ENCODE data around the gene ZNF544.
"Not testable (repeated sequence)": the region's sequence is repeated elsewhere in the genome, so short reads cannot be mapped to it uniquely, and the experiment has no call there.

ZNF544 gene

DNA sequence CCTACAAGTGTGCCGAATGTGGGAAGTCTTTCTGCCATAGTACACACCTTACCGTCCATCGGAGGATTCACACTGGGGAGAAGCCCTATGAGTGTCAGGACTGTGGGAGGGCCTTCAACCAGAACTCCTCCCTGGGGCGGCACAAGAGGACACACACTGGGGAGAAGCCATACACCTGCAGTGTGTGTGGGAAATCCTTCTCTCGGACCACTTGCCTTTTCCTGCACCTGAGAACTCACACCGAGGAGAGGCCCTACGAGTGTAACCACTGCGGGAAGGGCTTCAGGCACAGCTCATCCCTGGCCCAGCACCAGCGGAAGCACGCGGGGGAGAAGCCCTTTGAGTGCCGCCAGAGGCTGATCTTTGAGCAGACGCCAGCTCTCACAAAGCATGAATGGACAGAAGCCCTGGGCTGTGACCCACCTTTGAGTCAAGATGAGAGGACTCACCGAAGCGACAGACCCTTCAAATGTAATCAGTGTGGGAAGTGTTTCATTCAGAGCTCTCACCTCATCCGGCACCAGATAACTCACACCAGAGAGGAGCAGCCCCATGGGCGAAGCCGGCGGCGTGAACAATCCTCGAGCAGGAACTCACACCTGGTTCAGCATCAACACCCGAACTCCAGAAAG lies 66.1 kb downstream of the ZNF544 start:
- Mint-ChIP-seq H3K27me3 (no peaks in the 10 kb centered on the region), H3K9me3 (no peaks in the 10 kb centered on the region), H3K4me3 (no peak overlapping the region), H3K4me1 (peaks cover 5% of the 10 kb centered on the region), H3K36me3 (ENCODE audit: insufficient read depth) (peaks cover 20% of the 10 kb centered on the region), H3K27ac (ENCODE audit: low read depth) (no peak overlapping the region)
- DNase-seq (ENCODE audit: low spot score in 2 of 2) = no peak
- no peak for ATAC-seq (replicated peaks; ENCODE audit: extremely low read depth, poor library complexity, severe bottlenecking)

DNA sequence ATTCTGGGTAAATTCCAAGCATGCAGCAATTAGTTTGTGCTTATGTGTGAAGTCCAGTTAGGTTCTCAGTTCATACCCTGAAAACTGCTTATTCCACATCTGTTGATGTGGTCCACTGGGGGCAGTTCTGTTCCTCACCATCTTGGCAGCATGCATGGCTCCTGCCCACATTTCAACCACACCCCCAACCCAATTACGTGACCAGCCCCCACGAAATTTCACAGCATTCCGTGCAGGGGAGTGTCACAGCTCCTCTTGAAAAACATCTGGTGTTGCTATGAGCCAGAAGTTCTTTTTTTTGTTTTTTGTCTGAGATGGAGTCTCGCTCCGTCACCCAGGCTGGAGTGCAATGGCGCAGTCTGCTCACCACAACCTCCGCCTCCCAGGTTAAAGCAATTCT lies 67.4 kb downstream of the ZNF544 start:
- Mint-ChIP-seq H3K36me3 (ENCODE audit: insufficient read depth) (peaks cover 23% of the 10 kb centered on the region), H3K4me1 (peaks cover 3% of the 10 kb centered on the region), H3K27ac (ENCODE audit: low read depth) (no peak overlapping the region), H3K9me3 (no peaks in the 10 kb centered on the region), H3K4me3 (no peak overlapping the region), H3K27me3 (no peaks in the 10 kb centered on the region)
- ATAC-seq (replicated peaks; ENCODE audit: extremely low read depth, poor library complexity, severe bottlenecking) (no peak), DNase-seq (ENCODE audit: low spot score in 2 of 2) (no peak)

DNA sequence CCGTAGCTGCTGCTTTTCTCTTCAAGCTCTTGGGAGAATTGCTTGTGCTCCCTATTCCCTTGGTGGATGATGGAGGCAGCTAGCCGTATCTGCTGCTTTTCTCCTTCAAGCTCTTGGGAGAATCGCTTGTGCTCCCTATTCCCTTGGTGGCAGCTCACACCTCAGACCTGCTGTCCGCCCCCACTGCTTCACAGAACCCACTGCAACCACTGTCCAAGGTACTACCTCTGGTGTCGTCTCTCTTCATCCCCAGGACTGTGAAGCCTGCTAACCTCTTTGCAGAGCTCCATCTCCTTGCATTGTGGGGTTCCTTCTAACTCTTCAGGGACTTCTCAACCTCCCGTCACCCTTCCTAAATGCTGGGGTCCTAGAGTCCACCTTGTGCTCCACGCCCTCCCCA lies 71.9 kb downstream of the ZNF544 start:
- Mint-ChIP-seq H3K27me3 (no peaks in the 10 kb centered on the region), H3K9me3 (no peaks in the 10 kb centered on the region), H3K27ac (ENCODE audit: low read depth) (no peak overlapping the region), H3K36me3 (ENCODE audit: insufficient read depth) (peaks cover 25% of the 10 kb centered on the region), H3K4me3 (no peak overlapping the region), H3K4me1 (peaks cover 13% of the 10 kb centered on the region)
- DNase-seq (ENCODE audit: low spot score in 2 of 2) (no peak), ATAC-seq (replicated peaks; ENCODE audit: extremely low read depth, poor library complexity, severe bottlenecking) (no peak)

DNA sequence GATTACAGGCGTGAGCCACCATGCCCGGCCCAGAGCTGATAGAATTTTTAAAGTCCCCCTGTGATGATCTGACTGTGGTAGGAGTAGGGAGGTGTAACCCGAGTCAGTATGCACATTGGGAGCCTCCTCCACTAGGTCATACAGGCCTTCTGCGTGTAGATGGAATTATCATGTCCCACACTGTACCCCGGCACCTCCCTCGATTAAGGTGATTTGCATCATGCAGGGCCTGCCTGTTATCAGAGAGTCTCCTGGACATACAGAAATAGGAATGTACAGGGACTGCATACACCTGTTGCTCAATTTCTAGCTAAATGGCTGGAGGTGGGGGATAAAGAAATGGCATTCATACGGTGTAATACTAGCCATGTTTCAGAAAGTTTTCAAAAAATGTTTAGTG lies 75.5 kb downstream of the ZNF544 start:
- Mint-ChIP-seq H3K27ac (ENCODE audit: low read depth) (peak overlapping the region; percentile 98), H3K36me3 (ENCODE audit: insufficient read depth) (peaks cover 42% of the 10 kb centered on the region), H3K9me3 (no peaks in the 10 kb centered on the region), H3K4me3 (peak overlapping the region; percentile 94), H3K4me1 (peaks cover 42% of the 10 kb centered on the region), H3K27me3 (no peaks in the 10 kb centered on the region)
- ATAC-seq (replicated peaks; ENCODE audit: extremely low read depth, poor library complexity, severe bottlenecking) (no peak), DNase-seq (ENCODE audit: low spot score in 2 of 2) (no peak)

DNA sequence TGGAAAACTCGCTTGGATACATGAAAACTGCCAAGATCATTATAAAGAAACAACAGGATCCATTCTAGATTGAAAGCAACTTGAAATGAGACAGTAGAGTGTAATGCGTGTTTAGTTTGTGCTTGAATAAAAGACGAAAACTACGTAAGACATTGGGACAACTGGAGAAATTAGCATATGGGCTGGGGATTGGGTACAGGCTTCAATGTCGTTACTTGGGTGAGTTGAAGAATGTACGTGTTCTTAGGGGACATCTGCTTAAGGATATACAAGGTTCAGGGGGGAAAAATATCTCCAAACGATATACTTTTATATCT lies 76.0 kb downstream of the ZNF544 start:
- H3K4me1 Mint-ChIP-seq = peaks cover 47% of the 10 kb centered on the region
- no peak for ATAC-seq (replicated peaks; ENCODE audit: extremely low read depth, poor library complexity, severe bottlenecking)
- peak overlapping the region; percentile 94 for H3K4me3 Mint-ChIP-seq
- no peaks in the 10 kb centered on the region for H3K27me3 Mint-ChIP-seq
- H3K27ac Mint-ChIP-seq (ENCODE audit: low read depth) = peak overlapping the region; percentile 98
- H3K9me3 Mint-ChIP-seq = no peaks in the 10 kb centered on the region
- DNase-seq (ENCODE audit: low spot score in 2 of 2) = no peak
- H3K36me3 Mint-ChIP-seq (ENCODE audit: insufficient read depth) = peaks cover 44% of the 10 kb centered on the region

DNA sequence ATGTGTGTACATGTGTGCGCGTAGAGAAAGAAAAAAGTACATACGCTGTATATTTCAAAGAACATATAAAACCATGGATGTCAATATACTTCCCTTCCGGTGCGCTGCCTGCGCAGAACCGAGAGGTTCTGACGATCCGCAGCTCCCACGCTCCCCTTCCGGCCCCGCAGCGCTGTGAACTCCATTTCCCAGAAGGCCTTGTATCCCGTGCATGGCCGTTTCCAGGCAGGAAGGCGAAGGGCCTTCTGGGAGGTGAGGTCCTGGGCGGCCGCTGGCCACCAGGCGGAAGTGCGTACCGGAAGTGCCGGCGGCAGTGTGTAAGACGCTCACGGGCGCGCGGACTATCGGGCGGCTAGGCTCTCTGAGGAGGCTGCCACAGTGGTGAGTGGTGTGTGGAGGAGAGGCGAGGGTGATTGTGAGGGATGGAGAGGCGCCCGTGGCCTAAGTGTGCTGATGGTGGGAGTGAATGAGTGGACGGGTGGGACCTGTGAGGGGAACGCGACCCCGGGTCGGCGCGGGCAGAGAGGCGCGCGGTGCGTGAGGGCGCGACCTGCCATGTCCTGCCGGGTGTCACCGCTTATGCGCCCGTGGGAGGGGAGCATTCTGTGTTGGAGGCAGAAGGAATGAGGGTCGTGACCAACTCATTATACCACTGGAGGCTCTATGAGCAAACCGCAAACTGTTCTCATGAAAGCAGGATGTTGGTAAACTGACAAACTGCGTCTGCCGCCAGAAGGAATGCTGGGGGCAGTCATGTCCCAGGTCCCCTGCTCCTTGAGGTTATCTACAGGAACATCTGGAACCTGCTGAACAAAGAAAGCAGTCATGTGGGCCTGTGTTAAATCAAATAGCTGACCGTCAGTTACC lies 76.6 kb downstream of the ZNF544 start, which contains the start of gene ERVK3-1:
ERVK3-1 (plus strand) TSS at position 313 of the 867 bp plus-strand sequence. CDS start 6,792 bp downstream, outside the sequence.
- DNase-seq (ENCODE audit: low spot score in 2 of 2) (peak; percentile 80 to 92), ATAC-seq (replicated peaks; ENCODE audit: extremely low read depth, poor library complexity, severe bottlenecking) (peak; percentile 95)
- Mint-ChIP-seq H3K4me3 (peak within 1 kb of the TSS; percentile 94), H3K9me3 (no peaks in the 10 kb centered on the region), H3K4me1 (peaks cover 52% of the 10 kb centered on the region), H3K27me3 (no peaks in the 10 kb centered on the region), H3K36me3 (ENCODE audit: insufficient read depth) (peaks cover 41% of the 10 kb centered on the region), H3K27ac (ENCODE audit: low read depth) (peak within 1 kb of the TSS; percentile 98)

DNA sequence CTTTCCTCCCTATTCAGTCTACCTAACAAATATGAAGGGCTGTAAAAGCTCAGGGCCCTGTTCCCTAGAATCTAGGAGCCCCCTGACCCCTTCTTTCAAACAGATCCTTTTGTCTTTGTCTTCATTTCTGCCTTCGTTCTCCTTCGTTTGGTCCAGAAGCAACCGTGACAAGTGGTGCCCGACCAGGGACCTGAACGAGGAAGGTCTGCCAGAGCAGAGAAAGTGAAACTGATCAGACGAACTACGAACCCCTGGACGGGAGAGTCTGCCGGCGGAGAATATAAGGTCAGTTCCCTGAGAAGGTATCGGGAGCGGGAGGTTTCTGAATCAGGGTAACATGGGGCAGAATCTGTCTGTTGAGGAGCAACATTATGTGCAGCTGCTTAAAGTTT lies 77.2 kb downstream of the ZNF544 start:
- H3K27me3 Mint-ChIP-seq = no peaks in the 10 kb centered on the region
- ATAC-seq (replicated peaks; ENCODE audit: extremely low read depth, poor library complexity, severe bottlenecking) = no peak
- H3K4me1 Mint-ChIP-seq = peaks cover 55% of the 10 kb centered on the region
- peak overlapping the region; percentile 98 for H3K27ac Mint-ChIP-seq (ENCODE audit: low read depth)
- peaks cover 40% of the 10 kb centered on the region for H3K36me3 Mint-ChIP-seq (ENCODE audit: insufficient read depth)
- peak overlapping the region; percentile 94 for H3K4me3 Mint-ChIP-seq
- DNase-seq (ENCODE audit: low spot score in 2 of 2) = no peak
- H3K9me3 Mint-ChIP-seq = no peaks in the 10 kb centered on the region

DNA sequence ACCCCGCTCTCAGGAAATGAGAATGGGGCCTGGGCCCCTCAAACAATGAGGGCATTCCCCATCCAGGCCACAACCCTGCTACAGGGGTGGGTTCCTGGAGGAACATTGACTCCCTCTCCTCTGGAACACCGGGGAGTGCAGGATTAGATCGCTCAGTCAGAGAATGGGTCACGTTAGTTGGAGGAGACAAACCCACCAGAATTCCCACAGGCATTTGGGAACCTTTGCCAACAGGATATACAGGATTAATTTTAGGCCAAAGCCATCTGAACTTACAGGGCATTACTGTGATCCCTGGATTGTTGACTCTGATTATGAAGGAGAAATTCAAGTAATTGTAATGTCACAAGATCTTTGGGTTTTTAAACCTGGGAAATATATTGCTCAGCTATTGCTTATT lies 79.0 kb downstream of the ZNF544 start:
- ATAC-seq (replicated peaks; ENCODE audit: extremely low read depth, poor library complexity, severe bottlenecking) (no peak), DNase-seq (ENCODE audit: low spot score in 2 of 2) (no peak)
- peaks cover 55% of the 10 kb centered on the region for H3K4me1 Mint-ChIP-seq
- no peaks in the 10 kb centered on the region for H3K9me3 Mint-ChIP-seq
- H3K27ac Mint-ChIP-seq (ENCODE audit: low read depth) = no peak overlapping the region
- no peaks in the 10 kb centered on the region for H3K27me3 Mint-ChIP-seq
- no peak overlapping the region for H3K4me3 Mint-ChIP-seq
- H3K36me3 Mint-ChIP-seq (ENCODE audit: insufficient read depth) = peaks cover 47% of the 10 kb centered on the region

DNA sequence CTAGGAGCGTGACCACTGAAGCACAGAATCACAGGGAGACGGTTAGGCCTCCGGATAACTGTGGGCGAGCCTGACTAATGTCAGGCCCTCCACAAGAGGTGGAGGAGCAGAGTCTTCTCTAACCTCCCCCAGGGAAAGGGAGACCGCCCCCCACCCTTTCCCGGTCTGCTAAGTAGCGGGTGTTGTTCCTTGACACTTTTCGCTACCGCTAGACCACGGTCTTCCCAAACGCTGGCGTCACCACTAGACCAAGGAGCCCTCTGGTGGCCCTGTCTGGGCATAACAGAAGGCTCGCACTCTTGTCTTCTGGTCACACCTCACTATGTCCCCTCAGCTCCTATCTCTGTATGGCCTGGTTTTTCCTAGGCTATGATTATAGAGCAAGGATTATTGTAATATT lies 82.0 kb downstream of the ZNF544 start:
- H3K4me3 Mint-ChIP-seq; H3K27ac Mint-ChIP-seq (ENCODE audit: low read depth); ATAC-seq (replicated peaks; ENCODE audit: extremely low read depth, poor library complexity, severe bottlenecking); H3K27me3 Mint-ChIP-seq; DNase-seq (ENCODE audit: low spot score in 2 of 2); H3K9me3 Mint-ChIP-seq: not testable (repeated sequence)
- H3K36me3 Mint-ChIP-seq (ENCODE audit: insufficient read depth) = peaks cover 64% of the 10 kb centered on the region
- peaks cover 42% of the 10 kb centered on the region for H3K4me1 Mint-ChIP-seq

DNA sequence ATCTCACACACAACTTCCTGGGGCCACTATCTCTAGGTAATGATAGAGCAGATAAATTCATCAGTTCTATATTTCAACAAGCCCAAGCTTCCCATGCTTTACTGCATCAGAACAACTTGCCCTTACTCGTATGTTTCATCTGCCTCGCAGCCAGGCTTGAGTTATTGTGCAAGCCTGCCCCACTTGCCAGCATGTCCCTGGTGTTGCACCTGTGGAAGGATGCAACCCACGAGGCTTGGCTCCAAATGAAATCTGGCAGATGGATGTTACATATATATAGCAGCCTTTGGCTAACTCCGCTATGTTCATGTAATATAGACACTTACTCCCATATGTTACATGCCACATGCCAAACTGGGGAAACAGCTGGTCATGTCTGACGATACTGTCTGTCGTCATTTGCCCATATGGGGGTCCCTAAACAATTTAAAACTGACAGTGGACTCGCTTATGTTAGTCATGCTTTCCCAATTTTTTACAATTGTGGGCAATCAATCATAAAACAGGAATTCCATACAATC lies 82.7 kb downstream of the ZNF544 start:
- Mint-ChIP-seq H3K9me3 (no peaks in the 10 kb centered on the region), H3K27me3 (no peaks in the 10 kb centered on the region), H3K4me3 (no peak overlapping the region), H3K27ac (ENCODE audit: low read depth) (no peak overlapping the region), H3K4me1 (peaks cover 35% of the 10 kb centered on the region), H3K36me3 (ENCODE audit: insufficient read depth) (peaks cover 62% of the 10 kb centered on the region)
- ATAC-seq (replicated peaks; ENCODE audit: extremely low read depth, poor library complexity, severe bottlenecking) (no peak), DNase-seq (ENCODE audit: low spot score in 2 of 2) (no peak)

Data from central memory CD8-positive, alpha-beta T cell (primary cell).